IMR-90 (cell line): Measurements from ENCODE around the gene KDM6A. TPM values are rescaled to one million over a fixed set of nuclear protein-coding genes. Genes with fewer than 3 reads are reported as not detected.

Experiments
- ATAC-seq: fragments of 200-7000 bp; cut with Tn5 transposase; 2 replicates; pipeline ENCODE4 v1.9.1; 2020; ENCODE audit warnings: low read depth, mild to moderate bottlenecking, moderate library complexity
- BruUV-seq: library from RNA; stranded (reverse); fragments of 400-500 nt; replicated peaks from 2 replicates; lab custom pipeline; 2021; lab: Mats Ljungman, UMichigan
- CTCF ChIA-PET: fragments of 300-600 bp; formaldehyde crosslinking; extraction: SDS; loops from one replicate; lab custom pipeline; 2021; ENCODE audit warnings: antibody characterized with exemption; lab: Yijun Ruan, JAX
- POLR2A ChIA-PET: fragments of 300-600 bp; sonication (Branson Sonifier 250); formaldehyde crosslinking; loops from one replicate; lab custom pipeline; 2022; ENCODE audit warnings: antibody characterized with exemption; ENCODE audit not compliant: unreplicated experiment; lab: Charles Lee
- DNase-seq: peaks from one replicate; pipeline ENCODE4 v3.0.0; 2013
- H2AFZ ChIP-seq: replicated peaks from 2 replicates; pipeline ENCODE3; 2013; ENCODE audit warnings: low read length, mild to moderate bottlenecking; ENCODE audit not compliant: poor library complexity
- H2AK5ac ChIP-seq: 2 replicates; pipeline ENCODE4 v1.6.1; 2013; ENCODE audit warnings: low read depth, low read length, inconsistent platforms
- H2AK9ac ChIP-seq: replicated peaks from 2 replicates; pipeline ENCODE3; 2013; ENCODE audit warnings: mild to moderate bottlenecking, low read depth, low read length, moderate library complexity; ENCODE audit not compliant: poor library complexity
- H2BK120ac ChIP-seq: 2 replicates; pipeline ENCODE4 v1.6.1; 2013; ENCODE audit warnings: low read depth, low read length, inconsistent platforms
- H2BK15ac ChIP-seq: 3 replicates; pipeline ENCODE4 v1.6.1; 2013; ENCODE audit warnings: low read depth, low read length, inconsistent platforms
- H2BK20ac ChIP-seq: 2 replicates; pipeline ENCODE4 v1.6.1; 2013; ENCODE audit warnings: low read depth, mild to moderate bottlenecking, inconsistent platforms, low read length, moderate library complexity
- H2BK5ac ChIP-seq: 2 replicates; pipeline ENCODE4 v1.6.1; 2013; ENCODE audit warnings: mild to moderate bottlenecking, low read depth, low read length, inconsistent platforms; ENCODE audit not compliant: poor library complexity, severe bottlenecking
- H3K14ac ChIP-seq: replicated peaks from 2 replicates; pipeline ENCODE4 v1.6.1; 2013; ENCODE audit warnings: low read depth, low read length, inconsistent platforms
- H3K18ac ChIP-seq: 2 replicates; pipeline ENCODE4 v1.6.1; 2013; ENCODE audit warnings: low read depth, low read length, control low read depth
- H3K23ac ChIP-seq: 2 replicates; pipeline ENCODE4 v1.6.1; 2013; ENCODE audit warnings: low read depth, low read length, inconsistent platforms
- H3K27ac ChIP-seq: 2 replicates; pipeline ENCODE4 v1.5.1; 2013; ENCODE audit warnings: mild to moderate bottlenecking, control low read depth, low read length; ENCODE audit not compliant: insufficient read depth
- H3K27me3 ChIP-seq: 2 replicates; pipeline ENCODE4 v1.6.1; 2013; ENCODE audit warnings: low read length; ENCODE audit not compliant: control insufficient read depth, insufficient read depth
- H3K36me3 ChIP-seq: 2 replicates; pipeline ENCODE4 v1.6.1; 2013; ENCODE audit warnings: low read length, mixed read lengths; ENCODE audit not compliant: control insufficient read depth, insufficient read depth
- H3K4ac ChIP-seq: 2 replicates; pipeline ENCODE4 v1.6.1; 2013; ENCODE audit warnings: low read depth, low read length, inconsistent platforms
- H3K4me1 ChIP-seq: 2 replicates; pipeline ENCODE4 v1.6.1; 2013; ENCODE audit warnings: low read length, mixed read lengths; ENCODE audit not compliant: control insufficient read depth, insufficient read depth
- H3K4me2 ChIP-seq: 2 replicates; pipeline ENCODE4 v1.6.1; 2013; ENCODE audit warnings: low read depth, mild to moderate bottlenecking, control low read depth, low read length, moderate library complexity
- H3K4me3 ChIP-seq: 2 replicates; pipeline ENCODE4 v1.5.1; 2013; ENCODE audit warnings: low read depth, mild to moderate bottlenecking, control low read depth, low read length, moderate library complexity; ENCODE audit not compliant: insufficient read depth
- H3K56ac ChIP-seq: 2 replicates; pipeline ENCODE4 v1.6.1; 2013; ENCODE audit warnings: low read length, inconsistent platforms; ENCODE audit not compliant: insufficient read depth; ENCODE audit errors: extremely low read depth
- H3K79me1 ChIP-seq, 2 experiments: 2 replicates each; pipeline ENCODE4 v1.6.1; 2013; ENCODE audit warnings: low read length in 2 of 2, inconsistent platforms in 1 of 2, low read depth in 1 of 2
- H3K9ac ChIP-seq: 2 replicates; pipeline ENCODE4 v1.6.1; 2013; ENCODE audit warnings: low read depth, low read length, control low read depth
- H3K9me1 ChIP-seq: 2 replicates; pipeline ENCODE4 v1.6.1; 2013; ENCODE audit warnings: low read length, inconsistent platforms; ENCODE audit not compliant: insufficient read depth
- H3K9me3 ChIP-seq: 2 replicates; pipeline ENCODE4 v1.6.1; 2013; ENCODE audit warnings: low read length; ENCODE audit not compliant: control insufficient read depth, insufficient read depth
- H4K20me1 ChIP-seq: 2 replicates; pipeline ENCODE4 v1.6.1; 2013; ENCODE audit warnings: low read length, inconsistent platforms; ENCODE audit not compliant: insufficient read depth
- H4K5ac ChIP-seq: 2 replicates; pipeline ENCODE4 v1.6.1; 2013; ENCODE audit warnings: mild to moderate bottlenecking, low read depth, low read length, control low read depth
- H4K8ac ChIP-seq, 2 experiments: 2 replicates each; pipeline ENCODE4 v1.6.1; 2013; ENCODE audit warnings: low read depth in 2 of 2, low read length in 2 of 2, control low read depth in 1 of 2, inconsistent platforms in 1 of 2
- H4K91ac ChIP-seq: 2 replicates; pipeline ENCODE4 v1.6.1; 2013; ENCODE audit warnings: low read depth, low read length, inconsistent platforms; ENCODE audit not compliant: insufficient read depth
- BHLHE40 ChIP-seq: fragments of 150-350 bp; IDR thresholded peaks from 2 replicates; pipeline ENCODE4 v1.6.1; 2016; ENCODE audit warnings: mild to moderate bottlenecking, low read depth, low read length
- CEBPB ChIP-seq: IDR thresholded peaks from 2 replicates; pipeline ENCODE4 v1.6.1; 2012; ENCODE audit warnings: low read depth, low read length, improper control_type of control experiment
- CHD1 ChIP-seq: IDR thresholded peaks from 2 replicates; pipeline ENCODE4 v1.6.1; 2012; ENCODE audit warnings: low read depth, low read length, improper control_type of control experiment
- FOS ChIP-seq: fragments of 150-350 bp; IDR thresholded peaks from 2 replicates; pipeline ENCODE4 v1.6.1; 2016; ENCODE audit warnings: low read depth, low read length
- MAFK ChIP-seq: IDR thresholded peaks from 2 replicates; pipeline ENCODE4 v1.6.1; 2012; ENCODE audit warnings: low read depth, low read length, improper control_type of control experiment
- MAZ ChIP-seq: IDR thresholded peaks from 2 replicates; pipeline ENCODE4 v1.6.1; 2012; ENCODE audit warnings: low read depth, mild to moderate bottlenecking, low read length, improper control_type of control experiment, moderate library complexity, borderline replicate concordance
- MXI1 ChIP-seq: IDR thresholded peaks from 2 replicates; pipeline ENCODE4 v1.6.1; 2012; ENCODE audit warnings: low read depth, mild to moderate bottlenecking, low read length, moderate library complexity, borderline replicate concordance
- NFE2L2 ChIP-seq: fragments of 150-350 bp; IDR thresholded peaks from 2 replicates; pipeline ENCODE4 v1.6.1; 2016; ENCODE audit warnings: low read depth, mild to moderate bottlenecking, low read length
- POLR2A ChIP-seq: IDR thresholded peaks from 2 replicates; pipeline ENCODE4 v1.6.1; 2012; ENCODE audit warnings: mild to moderate bottlenecking, low read depth, low read length
- RAD21 ChIP-seq: IDR thresholded peaks from 2 replicates; pipeline ENCODE4 v1.6.1; 2012; ENCODE audit warnings: low read length, improper control_type of control experiment
- RFX5 ChIP-seq: IDR thresholded peaks from 2 replicates; pipeline ENCODE4 v1.8.0; 2012; ENCODE audit warnings: low read depth, mild to moderate bottlenecking, low read length, moderate library complexity
- SMC3 ChIP-seq: fragments of 150-350 bp; IDR thresholded peaks from 2 replicates; pipeline ENCODE4 v1.6.1; 2016; ENCODE audit warnings: low read depth, mild to moderate bottlenecking, antibody characterized with exemption, low read length, moderate library complexity
- WGBS, 2 experiments: methylation state at CpG; one replicate each; pipeline versions ENCODE4 v1.1.5 to v1.1.7; 2013; ENCODE audit warnings: missing lambda C conversion rate in 2 of 2; ENCODE audit not compliant: insufficient read length in 1 of 2; ENCODE audit errors: extremely low coverage in 2 of 2; 5-methylcytosine and 5-hydroxymethylcytosine counted together
- dilution Hi-C: fragments of 300-500 bp; cut with HindIII; formaldehyde crosslinking; loops from one replicate; pipeline ENCODE4 v1.14.3; 2018; ENCODE audit warnings: low sequenced_read_pairs; ENCODE audit not compliant: unreplicated experiment
- in situ Hi-C: fragments of 300-500 bp; cut with MboI; formaldehyde crosslinking; loops from 3 replicates; pipeline ENCODE4 v1.14.3; 2019; ENCODE audit warnings: low sequenced_read_pairs, inconsistent platforms, mixed read lengths
- intact Hi-C: fragments of 100-400 bp; cut with micrococcal nuclease; formaldehyde crosslinking; loops from 2 replicates; pipeline ENCODE4 v1.10.0; 2022
- polyA plus RNA-seq, 3 experiments: library from polyadenylated mRNA; depleted of rRNA; stranded (reverse); fragments of >200 nt; gene quantifications; 2 replicates each; pipeline ENCODE4 v1.2.3, GENCODE V29; 2012; ENCODE audit warnings: low replicate concordance in 1 of 3
- total RNA-seq: library from RNA; depleted of rRNA; stranded (reverse); fragments of >200 nt; gene quantifications from 2 replicates; pipeline ENCODE4 v1.2.3, GENCODE V29; 2012
- TF ChIP-seq, protein P1 (sequence below): fragments of 150-350 bp; IDR thresholded peaks from 2 replicates; pipeline ENCODE4 v1.6.1; 2017; ENCODE audit warnings: mild to moderate bottlenecking, antibody characterized with exemption, low read length, low read depth
- TF ChIP-seq, protein P2 (sequence below): fragments of 150-350 bp; IDR thresholded peaks from 2 replicates; pipeline ENCODE4 v1.6.1; 2016; ENCODE audit warnings: low read depth, mild to moderate bottlenecking, low read length, moderate library complexity, borderline replicate concordance
- TF ChIP-seq, protein P3 (sequence below): conservative IDR thresholded peaks from 2 replicates; pipeline ENCODE4 v1.5.1; 2012; ENCODE audit warnings: mild to moderate bottlenecking, low read depth, low read length, improper control_type of control experiment

Gene KDM6A
- total and polyA plus RNA-seq, 2 of the 4 experiments (the other 2 are of a cell fraction) = 11.7 to 24.9 TPM

DNA sequence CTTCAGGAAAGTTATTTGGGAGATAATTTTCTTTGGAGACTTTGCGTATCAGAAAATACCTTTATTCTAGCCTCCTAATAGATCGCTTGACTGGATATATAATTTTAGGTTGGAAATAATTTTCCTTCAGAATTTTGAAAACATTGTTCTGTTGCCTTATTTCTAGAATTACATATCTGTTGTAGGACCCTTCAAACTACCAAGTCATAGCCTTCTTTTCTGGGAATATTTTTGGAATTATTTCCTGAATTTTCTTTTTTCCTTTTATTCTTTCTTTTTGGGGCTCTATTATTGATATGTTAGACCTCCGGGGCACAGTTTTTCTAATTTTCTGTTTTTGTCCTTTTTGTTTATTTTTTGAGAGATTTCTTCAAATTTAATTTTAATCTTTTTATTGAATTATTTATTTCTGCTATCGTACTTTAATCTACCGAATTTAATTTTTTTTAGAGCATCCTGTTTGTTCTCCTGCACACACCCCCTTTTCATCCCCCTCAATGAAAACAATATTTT lies 100.5 kb downstream of the KDM6A start:
- no peak overlapping the region for H3K56ac ChIP-seq
- H2BK5ac ChIP-seq = no peak overlapping the region
- H4K91ac ChIP-seq = no peak overlapping the region
- no peak for TF ChIP-seq RAD21
- TF ChIP-seq, protein P1, sequence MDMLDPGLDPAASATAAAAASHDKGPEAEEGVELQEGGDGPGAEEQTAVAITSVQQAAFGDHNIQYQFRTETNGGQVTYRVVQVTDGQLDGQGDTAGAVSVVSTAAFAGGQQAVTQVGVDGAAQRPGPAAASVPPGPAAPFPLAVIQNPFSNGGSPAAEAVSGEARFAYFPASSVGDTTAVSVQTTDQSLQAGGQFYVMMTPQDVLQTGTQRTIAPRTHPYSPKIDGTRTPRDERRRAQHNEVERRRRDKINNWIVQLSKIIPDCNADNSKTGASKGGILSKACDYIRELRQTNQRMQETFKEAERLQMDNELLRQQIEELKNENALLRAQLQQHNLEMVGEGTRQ = no peak
- TF ChIP-seq, protein P2, sequence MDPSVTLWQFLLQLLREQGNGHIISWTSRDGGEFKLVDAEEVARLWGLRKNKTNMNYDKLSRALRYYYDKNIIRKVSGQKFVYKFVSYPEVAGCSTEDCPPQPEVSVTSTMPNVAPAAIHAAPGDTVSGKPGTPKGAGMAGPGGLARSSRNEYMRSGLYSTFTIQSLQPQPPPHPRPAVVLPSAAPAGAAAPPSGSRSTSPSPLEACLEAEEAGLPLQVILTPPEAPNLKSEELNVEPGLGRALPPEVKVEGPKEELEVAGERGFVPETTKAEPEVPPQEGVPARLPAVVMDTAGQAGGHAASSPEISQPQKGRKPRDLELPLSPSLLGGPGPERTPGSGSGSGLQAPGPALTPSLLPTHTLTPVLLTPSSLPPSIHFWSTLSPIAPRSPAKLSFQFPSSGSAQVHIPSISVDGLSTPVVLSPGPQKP = no peak
- no peak for TF ChIP-seq CHD1
- TF ChIP-seq MAZ = no peak
- no peak for TF ChIP-seq BHLHE40
- no peak for TF ChIP-seq POLR2A
- TF ChIP-seq NFE2L2 = no peak
- no peak for TF ChIP-seq MAFK
- TF ChIP-seq SMC3 = no peak
- TF ChIP-seq RFX5 = no peak
- no peak for TF ChIP-seq FOS
- no peak for TF ChIP-seq CEBPB
- TF ChIP-seq, protein P3, sequence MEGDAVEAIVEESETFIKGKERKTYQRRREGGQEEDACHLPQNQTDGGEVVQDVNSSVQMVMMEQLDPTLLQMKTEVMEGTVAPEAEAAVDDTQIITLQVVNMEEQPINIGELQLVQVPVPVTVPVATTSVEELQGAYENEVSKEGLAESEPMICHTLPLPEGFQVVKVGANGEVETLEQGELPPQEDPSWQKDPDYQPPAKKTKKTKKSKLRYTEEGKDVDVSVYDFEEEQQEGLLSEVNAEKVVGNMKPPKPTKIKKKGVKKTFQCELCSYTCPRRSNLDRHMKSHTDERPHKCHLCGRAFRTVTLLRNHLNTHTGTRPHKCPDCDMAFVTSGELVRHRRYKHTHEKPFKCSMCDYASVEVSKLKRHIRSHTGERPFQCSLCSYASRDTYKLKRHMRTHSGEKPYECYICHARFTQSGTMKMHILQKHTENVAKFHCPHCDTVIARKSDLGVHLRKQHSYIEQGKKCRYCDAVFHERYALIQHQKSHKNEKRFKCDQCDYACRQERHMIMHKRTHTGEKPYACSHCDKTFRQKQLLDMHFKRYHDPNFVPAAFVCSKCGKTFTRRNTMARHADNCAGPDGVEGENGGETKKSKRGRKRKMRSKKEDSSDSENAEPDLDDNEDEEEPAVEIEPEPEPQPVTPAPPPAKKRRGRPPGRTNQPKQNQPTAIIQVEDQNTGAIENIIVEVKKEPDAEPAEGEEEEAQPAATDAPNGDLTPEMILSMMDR = no peak
- no peak for TF ChIP-seq MXI1
- H2BK20ac ChIP-seq = no peak overlapping the region
- H3K4me1 ChIP-seq = peaks cover 5% of the 10 kb centered on the region
- peaks cover 3% of the 10 kb centered on the region; the same call in 1 of the 2 replicates for H4K20me1 ChIP-seq
- H3K23ac ChIP-seq = no peak overlapping the region
- no peak overlapping the region for H3K18ac ChIP-seq
- no peaks in the 10 kb centered on the region for H3K27me3 ChIP-seq
- ChIA-PET CTCF (no interaction called here), POLR2A (no interaction called here)
- no peak overlapping the region for H3K27ac ChIP-seq
- H2BK120ac ChIP-seq = no peak overlapping the region
- no peak overlapping the region for H3K4me3 ChIP-seq
- in situ Hi-C loops = no loop called here
- no peak overlapping the region for H2AK5ac ChIP-seq
- H3K36me3 ChIP-seq = no peaks in the 10 kb centered on the region; the same call in 1 of the 2 replicates
- peaks cover 17 to 29% of the 10 kb centered on the region in 2 experiments for H3K79me1 ChIP-seq
- H3K9ac ChIP-seq = no peak overlapping the region
- no peak overlapping the region for H3K4ac ChIP-seq
- no peak for ATAC-seq
- H2AK9ac ChIP-seq = no peak overlapping the region
- no peak overlapping the region for H2AFZ ChIP-seq
- WGBS, 2 experiments = no CpG with 5 or more reads among the region's 5 CpGs
- intact Hi-C loops = no loop called here
- H4K8ac ChIP-seq = no peak overlapping the region
- no peak for DNase-seq
- H3K9me3 ChIP-seq = 0 out of 2 replicates have a peak, but pooled peaks cover 2% of the 10 kb centered on the region
- no peak overlapping the region for H3K14ac ChIP-seq
- no peaks in the 10 kb centered on the region for H3K9me1 ChIP-seq
- H2BK15ac ChIP-seq = no peak overlapping the region
- dilution Hi-C loops = no loop called here
- H4K5ac ChIP-seq = no peak overlapping the region
- no peak overlapping the region for H3K4me2 ChIP-seq
- BruUV-seq = no TSS peak
